Neural cell (in vitro differentiated cells): ENCODE measurements around the gene TRPM1. TPM values are rescaled to one million over a fixed set of nuclear protein-coding genes. Genes with fewer than 3 reads are reported as not detected.

Experiments used
- H2AFZ ChIP-seq: fragments of 200-600, 300-800 bp; sonication (generic), shearing (Covaris generic); 2 replicates; pipeline ENCODE4 v1.6.0; 2014; ENCODE audit warnings: low read depth, mild to moderate bottlenecking, antibody characterized with exemption, low read length, moderate library complexity
- H3F3A ChIP-seq: fragments of 200-600 bp; shearing (Covaris generic); 2 replicates; pipeline ENCODE4 v1.6.1; 2016; ENCODE audit warnings: mild to moderate bottlenecking, moderate library complexity, mixed read lengths, antibody characterized with exemption, low read length; ENCODE audit not compliant: insufficient read depth, poor library complexity, severe bottlenecking
- H3K27ac ChIP-seq: fragments of 200-600, 300-800 bp; sonication (generic), shearing (Covaris generic); 2 replicates; pipeline ENCODE4 v1.5.1; 2014; ENCODE audit warnings: mild to moderate bottlenecking, low read length, moderate library complexity
- H3K27me3 ChIP-seq: fragments of 300-800, 200-600 bp; sonication (generic), shearing (Covaris generic); 2 replicates; pipeline ENCODE4 v1.6.0; 2014; ENCODE audit warnings: mild to moderate bottlenecking, low read depth, low read length, moderate library complexity; ENCODE audit not compliant: insufficient read depth
- H3K36me3 ChIP-seq: fragments of 300-800, 200-600 bp; sonication (generic), shearing (Covaris generic); 2 replicates; pipeline ENCODE4 v1.5.1; 2014; ENCODE audit warnings: mild to moderate bottlenecking, antibody characterized with exemption, low read length, moderate library complexity; ENCODE audit not compliant: insufficient read depth
- H3K4me2 ChIP-seq: fragments of 300-800, 200-600 bp; sonication (generic), shearing (Covaris generic); 2 replicates; pipeline ENCODE4 v1.6.0; 2014; ENCODE audit warnings: mild to moderate bottlenecking, low read length
- H3K4me3 ChIP-seq: fragments of 300-800, 200-600 bp; sonication (generic), shearing (Covaris generic); 2 replicates; pipeline ENCODE4 v1.5.1; 2014; ENCODE audit warnings: mild to moderate bottlenecking, low read length, moderate library complexity
- H3K79me2 ChIP-seq: fragments of 200-600 bp; shearing (Covaris generic); replicated peaks from 2 replicates; pipeline ENCODE4 v1.6.0; 2014; ENCODE audit warnings: mild to moderate bottlenecking, low read length, moderate library complexity; ENCODE audit not compliant: insufficient read depth
- H3K9ac ChIP-seq: fragments of 300-800, 200-600 bp; sonication (generic), shearing (Covaris generic); 2 replicates; pipeline ENCODE4 v1.6.1; 2016; ENCODE audit warnings: mild to moderate bottlenecking, low read length, mixed read lengths
- H3K9me2 ChIP-seq: fragments of 200-600 bp; shearing (Covaris generic); 2 replicates; pipeline ENCODE4 v1.6.1; 2016; ENCODE audit warnings: mild to moderate bottlenecking, low read length, mixed read lengths; ENCODE audit not compliant: insufficient read depth
- H3K9me3 ChIP-seq: fragments of 200-600, 300-800 bp; sonication (generic), shearing (Covaris generic); 2 replicates; pipeline ENCODE4 v1.6.1; 2016; ENCODE audit warnings: mild to moderate bottlenecking, mixed run types, low read length, moderate library complexity, mixed read lengths
- H4K20me1 ChIP-seq: fragments of 200-600 bp; shearing (Covaris generic); 2 replicates; pipeline ENCODE4 v1.6.1; 2016; ENCODE audit warnings: mild to moderate bottlenecking, mixed run types; ENCODE audit not compliant: insufficient read depth
- CTCF ChIP-seq: fragments of 450-650 bp; IDR thresholded peaks from 2 replicates; pipeline ENCODE4 v1.5.1; 2014; ENCODE audit warnings: antibody characterized with exemption, mild to moderate bottlenecking, moderate library complexity; ENCODE audit not compliant: poor library complexity, severe bottlenecking
- EP300 ChIP-seq: fragments of 450-650 bp; conservative IDR thresholded peaks from 2 replicates; pipeline ENCODE4 v1.6.1; 2014; ENCODE audit warnings: antibody characterized with exemption, mild to moderate bottlenecking, moderate library complexity; ENCODE audit not compliant: poor library complexity, severe bottlenecking
- EZH2 ChIP-seq: fragments of 200-600, 300-800 bp; shearing (Covaris generic), sonication (generic); IDR thresholded peaks from 2 replicates; pipeline ENCODE4 v1.6.1; 2014; ENCODE audit warnings: antibody characterized with exemption, low read length, borderline replicate concordance, mild to moderate bottlenecking; ENCODE audit not compliant: insufficient read depth, poor library complexity, severe bottlenecking
- MXI1 ChIP-seq: fragments of 450-650 bp; conservative IDR thresholded peaks from 2 replicates; pipeline ENCODE4 v1.6.1; 2014; ENCODE audit warnings: antibody characterized with exemption, mild to moderate bottlenecking; ENCODE audit not compliant: poor library complexity, severe bottlenecking
- POLR2AphosphoS5 ChIP-seq: IDR thresholded peaks from 2 replicates; pipeline ENCODE4 v1.6.1; 2012
- RAD21 ChIP-seq: fragments of 450-650 bp; conservative IDR thresholded peaks from 2 replicates; pipeline ENCODE4 v1.6.1; 2014; ENCODE audit warnings: antibody characterized with exemption, mild to moderate bottlenecking, moderate library complexity
- REST ChIP-seq: IDR thresholded peaks from 2 replicates; pipeline ENCODE4 v1.6.1; 2012; ENCODE audit warnings: borderline replicate concordance
- SMC3 ChIP-seq: fragments of 450-650 bp; conservative IDR thresholded peaks from 2 replicates; pipeline ENCODE4 v1.6.1; 2014; ENCODE audit warnings: antibody characterized with exemption, mild to moderate bottlenecking, moderate library complexity; ENCODE audit not compliant: poor library complexity
- TAF1 ChIP-seq: IDR thresholded peaks from 2 replicates; pipeline ENCODE4 v1.6.1; 2012; ENCODE audit warnings: low read depth
- polyA plus RNA-seq: library from polyadenylated mRNA; depleted of rRNA; stranded (reverse); fragments of >200 nt; gene quantifications from 2 replicates; pipeline ENCODE4 v1.2.3, GENCODE V29; 2014

Gene TRPM1
- polyA plus RNA-seq, 1 donor from 2014 or later, result not detected

- Histone ChIP-seq H3K4me2 (no peak overlapping the region), H3K27ac (no peak overlapping the region), H3K36me3 (no peaks in the 10 kb centered on the region), H3K9ac (no peak overlapping the region), H3K9me3 (no peaks in the 10 kb centered on the region), H2AFZ (no peak overlapping the region), H3K27me3 (no peaks in the 10 kb centered on the region), H3F3A (no peaks in the 10 kb centered on the region), H3K79me2 (no peaks in the 10 kb centered on the region), H3K9me2 (no peaks in the 10 kb centered on the region), H4K20me1 (no peaks in the 10 kb centered on the region), H3K4me3 (no peak overlapping the region)
- no peak for TF ChIP-seq REST
- TF ChIP-seq POLR2AphosphoS5, result no peak
- TF ChIP-seq SMC3, result no peak
- no peak for TF ChIP-seq EP300
- no peak for TF ChIP-seq EZH2
- no peak for TF ChIP-seq RAD21
- TF ChIP-seq TAF1, result no peak
- TF ChIP-seq CTCF, result no peak
- no peak for TF ChIP-seq MXI1
Observed at GRCh38 chr15:31136016-31136415, 34.5 kb upstream of the TRPM1 start.

DNA sequence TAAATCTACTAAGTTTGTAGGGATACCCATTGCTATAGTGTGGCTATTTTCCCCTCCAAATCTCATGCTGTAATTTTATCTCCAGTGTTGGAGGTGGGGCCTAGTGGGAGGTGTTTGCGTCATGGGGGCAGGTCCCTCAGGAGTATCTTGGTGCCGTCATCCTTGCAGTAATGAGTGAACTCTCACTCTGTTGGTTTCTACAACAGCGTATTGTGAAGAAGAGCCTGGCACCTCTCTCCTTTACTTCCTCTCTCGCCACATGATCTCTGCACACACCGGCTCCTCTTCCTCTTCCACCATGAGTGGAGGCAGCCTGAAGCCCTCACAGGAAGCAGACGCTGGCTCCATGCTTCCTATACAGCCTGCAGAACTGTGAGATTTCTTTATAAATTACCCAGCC lies 34.0 kb upstream of the TRPM1 start:
- H3K4me3 ChIP-seq, result no peak overlapping the region
- H3K36me3 ChIP-seq, result no peaks in the 10 kb centered on the region

More for the DNA sequence above, 34.0 kb upstream of the TRPM1 start:
- no peak overlapping the region for H3K9ac ChIP-seq
- H3K27ac ChIP-seq, result no peak overlapping the region
- H4K20me1 ChIP-seq, result no peaks in the 10 kb centered on the region
- TF ChIP-seq POLR2AphosphoS5 (no peak), REST (no peak), MXI1 (no peak), EP300 (no peak), EZH2 (no peak), CTCF (no peak), RAD21 (no peak)
- H3K79me2 ChIP-seq, result no peaks in the 10 kb centered on the region
- no peaks in the 10 kb centered on the region for H3K27me3 ChIP-seq
- H3K9me3 ChIP-seq, result no peaks in the 10 kb centered on the region
- no peaks in the 10 kb centered on the region for H3F3A ChIP-seq
- H2AFZ ChIP-seq, result no peak overlapping the region
- no peaks in the 10 kb centered on the region for H3K9me2 ChIP-seq
- no peak overlapping the region for H3K4me2 ChIP-seq
